Measurements from ENCODE around the gene ADORA2B. TPM values are rescaled to one million over a fixed set of nuclear protein-coding genes. Genes with fewer than 3 reads are reported as not detected.
A peak's percentile ranks its signal among the peaks of the same experiment; 100 is the strongest.

Gene ADORA2B
- total RNA-seq, 4 donors from 2014 or later: 41.4 to 68.9 (median 52.0) TPM

DNA sequence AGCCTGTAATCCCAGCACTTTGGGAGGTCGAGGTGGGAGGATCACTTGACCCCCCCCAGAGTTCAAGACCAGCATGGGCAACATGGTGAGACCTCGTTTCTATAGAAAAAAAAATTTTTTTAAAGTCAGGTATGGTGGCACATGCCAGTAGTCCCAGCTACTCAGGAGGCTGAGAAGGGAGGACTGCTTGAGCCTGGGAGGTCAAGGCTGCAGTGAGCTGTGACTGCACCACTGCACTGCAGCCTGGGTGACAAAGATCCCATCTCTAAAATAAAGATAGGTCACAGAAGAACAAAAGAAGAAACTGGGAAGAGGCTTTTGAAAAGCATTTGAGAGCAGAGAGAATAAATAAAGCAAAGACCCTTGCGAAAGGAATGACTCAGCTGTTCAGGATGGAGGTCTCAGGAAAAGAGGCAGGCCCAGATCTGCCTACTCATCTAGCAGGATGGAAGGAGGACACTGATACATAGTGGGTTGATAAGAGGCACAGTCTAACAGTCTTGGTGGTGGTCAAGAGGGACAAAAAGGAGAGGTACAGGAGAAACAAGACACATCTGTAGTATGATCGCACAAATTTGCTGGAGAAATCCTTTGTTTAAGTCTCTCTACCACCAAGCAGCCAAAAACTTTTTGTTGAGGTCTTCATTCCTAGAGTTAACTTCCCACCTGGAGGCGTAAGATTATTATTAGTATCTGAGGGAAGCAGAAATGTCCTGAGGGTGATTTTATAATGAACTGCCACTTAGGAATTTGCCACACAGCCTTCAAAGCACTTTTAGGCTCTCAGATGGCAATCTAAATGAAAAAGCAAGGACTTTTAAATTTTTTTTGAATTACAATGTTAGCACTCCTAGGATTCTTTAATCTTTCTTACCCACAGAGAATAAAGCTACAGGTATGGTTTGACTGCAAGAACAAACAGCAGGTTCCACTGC lies 37.0 kb downstream of the ADORA2B start:
- intact Hi-C loops (cut with DNase I; ENCODE audit: low total_unique reads) (no loop called here), in situ Hi-C loops (cut with MboI; ENCODE audit: low pct_ligation_motif_present in 1 of 4, low pct_unique_long_range_greater_than_20kb in 1 of 4, low sequenced_read_pairs in 3 of 4) (no loop called here)
- DNase-seq: no peak
- Histone ChIP-seq H3K36me3 (peaks cover 0 to 20% (median 8%) of the 10 kb centered on the region in 4 donors), H3K4me1 (peaks cover 0 to 30% (median 9%) of the 10 kb centered on the region in 4 donors), H3K9me3 (no peaks in the 10 kb centered on the region), H3K27me3 (no peaks in the 10 kb centered on the region), H3K27ac (peak overlapping the region; percentile 64 to 75 (median 69)), H3K4me3 (no peak overlapping the region)
- 79 to 93% methylated on average over 2 to 5 of the region's 5 CpGs for WGBS, 2 donors (ENCODE audit: low coverage in 1 of 2)
- TF ChIP-seq, protein P1, sequence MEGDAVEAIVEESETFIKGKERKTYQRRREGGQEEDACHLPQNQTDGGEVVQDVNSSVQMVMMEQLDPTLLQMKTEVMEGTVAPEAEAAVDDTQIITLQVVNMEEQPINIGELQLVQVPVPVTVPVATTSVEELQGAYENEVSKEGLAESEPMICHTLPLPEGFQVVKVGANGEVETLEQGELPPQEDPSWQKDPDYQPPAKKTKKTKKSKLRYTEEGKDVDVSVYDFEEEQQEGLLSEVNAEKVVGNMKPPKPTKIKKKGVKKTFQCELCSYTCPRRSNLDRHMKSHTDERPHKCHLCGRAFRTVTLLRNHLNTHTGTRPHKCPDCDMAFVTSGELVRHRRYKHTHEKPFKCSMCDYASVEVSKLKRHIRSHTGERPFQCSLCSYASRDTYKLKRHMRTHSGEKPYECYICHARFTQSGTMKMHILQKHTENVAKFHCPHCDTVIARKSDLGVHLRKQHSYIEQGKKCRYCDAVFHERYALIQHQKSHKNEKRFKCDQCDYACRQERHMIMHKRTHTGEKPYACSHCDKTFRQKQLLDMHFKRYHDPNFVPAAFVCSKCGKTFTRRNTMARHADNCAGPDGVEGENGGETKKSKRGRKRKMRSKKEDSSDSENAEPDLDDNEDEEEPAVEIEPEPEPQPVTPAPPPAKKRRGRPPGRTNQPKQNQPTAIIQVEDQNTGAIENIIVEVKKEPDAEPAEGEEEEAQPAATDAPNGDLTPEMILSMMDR (IDR thresholded peaks at IDR 0.05): no peak
- TF ChIP-seq EP300 (IDR thresholded peaks at IDR 0.05; ENCODE audit: low read depth): no peak
- TF ChIP-seq POLR2A (IDR thresholded peaks at IDR 0.05): no peak
- no peak for TF ChIP-seq POLR2AphosphoS5 (IDR thresholded peaks at IDR 0.05)

DNA sequence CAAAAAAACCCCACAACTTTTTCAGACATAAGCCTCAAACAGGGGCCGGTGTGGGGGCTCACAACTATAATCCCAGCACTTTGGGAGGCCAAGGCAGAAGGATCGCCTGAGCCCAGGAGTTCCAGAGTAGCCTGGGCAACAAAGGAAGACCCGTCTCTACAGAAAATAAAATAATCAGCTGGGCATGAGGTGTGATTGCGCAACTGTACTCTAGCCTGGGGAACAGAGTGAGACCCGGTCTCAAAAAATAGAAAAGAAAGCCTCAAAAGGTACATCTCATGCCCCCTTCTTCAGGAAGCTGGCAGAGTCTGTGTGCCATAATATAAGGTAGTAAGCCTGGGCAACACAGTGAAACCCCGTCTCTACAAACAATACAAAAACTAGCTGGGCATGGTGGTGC lies 51.4 kb downstream of the ADORA2B start:
- TF ChIP-seq EP300 (IDR thresholded peaks at IDR 0.05; ENCODE audit: low read depth) (no peak), POLR2A (IDR thresholded peaks at IDR 0.05) (no peak), POLR2AphosphoS5 (IDR thresholded peaks at IDR 0.05) (no peak)
- TF ChIP-seq, protein P1 (IDR thresholded peaks at IDR 0.05): no peak
- no peak for DNase-seq
- intact Hi-C loops (cut with DNase I; ENCODE audit: low total_unique reads): no loop called here
- Histone ChIP-seq H3K4me1 (peaks cover 8 to 32% (median 19%) of the 10 kb centered on the region in 4 donors), H3K36me3 (peaks cover 0 to 3% (median 0%) of the 10 kb centered on the region in 4 donors), H3K27me3 (no peaks in the 10 kb centered on the region), H3K4me3 (no peak overlapping the region), H3K9me3 (no peaks in the 10 kb centered on the region), H3K27ac (no peak overlapping the region)
- WGBS, 2 donors (ENCODE audit: low coverage in 1 of 2): 74 to 89% methylated on average over 5 to 6 of the region's 6 CpGs
- in situ Hi-C loops (cut with MboI; ENCODE audit: low pct_ligation_motif_present in 1 of 4, low pct_unique_long_range_greater_than_20kb in 1 of 4, low sequenced_read_pairs in 3 of 4): loop anchor here in 2 of 4 donors (10.0 kb wide), 1 partner anchor 52 kb away; the partner anchor contains the start of gene ADORA2B (in 2 of the 2)

DNA sequence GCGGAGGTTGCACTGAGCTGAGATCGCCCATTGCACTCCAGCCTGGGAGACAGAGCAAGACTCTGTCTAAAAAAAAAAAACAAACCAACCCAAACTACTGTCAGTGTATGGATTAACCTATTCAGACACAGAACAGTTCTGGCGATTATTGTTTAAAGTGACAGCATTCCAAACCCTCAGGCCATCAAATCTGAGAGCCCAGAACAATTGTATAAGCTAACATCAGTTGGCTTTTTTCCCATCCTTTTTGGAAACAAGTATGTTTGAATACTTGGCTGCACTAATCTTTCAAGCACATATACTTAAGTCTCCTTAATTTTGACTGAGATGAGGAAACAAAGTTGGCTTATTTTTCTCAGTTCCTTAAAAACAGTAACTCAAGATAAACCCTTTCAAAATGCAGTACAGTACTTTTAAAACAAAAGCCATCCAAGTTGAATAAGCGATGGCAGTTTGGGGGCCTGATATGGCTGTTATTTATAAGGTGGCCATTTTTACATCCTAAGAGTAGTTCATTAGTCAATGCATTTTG lies 53.2 kb downstream of the ADORA2B start:
- H3K9me3 ChIP-seq: no peaks in the 10 kb centered on the region
- TF ChIP-seq POLR2AphosphoS5 (IDR thresholded peaks at IDR 0.05) (no peak), POLR2A (IDR thresholded peaks at IDR 0.05) (no peak), EP300 (IDR thresholded peaks at IDR 0.05; ENCODE audit: low read depth) (no peak)
- TF ChIP-seq, protein P1 (IDR thresholded peaks at IDR 0.05): no peak
- intact Hi-C loops (cut with DNase I; ENCODE audit: low total_unique reads) (no loop called here), in situ Hi-C loops (cut with MboI; ENCODE audit: low pct_ligation_motif_present in 1 of 4, low pct_unique_long_range_greater_than_20kb in 1 of 4, low sequenced_read_pairs in 3 of 4) (loop anchor here in 2 of 4 donors (10.0 kb wide), 1 partner anchor 53 kb away; the partner anchor contains the start of gene ADORA2B (in 2 of the 2))
- 70 to 72% methylated on average over 4 of the region's 4 CpGs for WGBS, 2 donors (ENCODE audit: low coverage in 1 of 2)
- no peak overlapping the region for H3K4me3 ChIP-seq
- H3K4me1 ChIP-seq: peaks cover 8 to 32% (median 14%) of the 10 kb centered on the region in 4 donors
- no peak for DNase-seq
- H3K27ac ChIP-seq: peak overlapping the region; percentile 89 to 97 (median 96)
- peaks cover 0 to 16% (median 6%) of the 10 kb centered on the region in 4 donors for H3K36me3 ChIP-seq
- H3K27me3 ChIP-seq: no peaks in the 10 kb centered on the region
